Measurements from ENCODE around the gene GPR161. TPM values are rescaled to one million over a fixed set of nuclear protein-coding genes. Genes with fewer than 3 reads are reported as not detected.

Gene GPR161
- total RNA-seq (2016; rRNA removed; fragmentation: Illumina TruSeq; extraction: Trizol) (0.08 and 0.35 TPM in 2 replicates), polyA plus RNA-seq (2011; rRNA removed) (0.13 TPM in 2 replicates), polyA minus RNA-seq (2011; rRNA and poly(A)+ RNA removed; ENCODE audit: low replicate concordance) (1.1 and 15.7 TPM in 2 replicates), Bru-seq, nascent RNA (percentile 26 among the genes with signal in this experiment), BruChase-seq, experiment 1, labeled RNA remaining after a 6-hour chase (percentile 23 among the genes with signal in this experiment), BruChase-seq, experiment 2, labeled RNA remaining after a 2-hour chase (percentile 24 among the genes with signal in this experiment)
- 0.30 and 0.35 TPM in 2 replicates for total RNA-seq (2016; cell fraction: cytosol; rRNA removed; fragmentation: Illumina TruSeq; extraction: Trizol; ENCODE audit: low read depth)
- 0.09 and 0.15 TPM in 2 replicates for total RNA-seq (2016; cell fraction: insoluble cytoplasmic fraction; rRNA removed; fragmentation: Illumina TruSeq; extraction: Trizol)
- total RNA-seq (2016; cell fraction: membrane; rRNA removed; fragmentation: Illumina TruSeq; extraction: Trizol) = 0.22 and 0.28 TPM in 2 replicates
- 0.06 and 0.19 TPM in 2 replicates for total RNA-seq (2016; cell fraction: nucleus; rRNA removed; fragmentation: Illumina TruSeq; extraction: Trizol)
- 0.12 TPM in 2 replicates for polyA plus RNA-seq (2011; cell fraction: cytosol; rRNA removed)
- polyA plus RNA-seq (2011; cell fraction: nucleus; rRNA removed) = 0.08 and 0.23 TPM in 2 replicates
- polyA plus RNA-seq (2012) = 0.09 and 0.11 TPM in 2 replicates
- polyA plus RNA-seq (2016; cell fraction: cytosol; fragmentation: Illumina TruSeq; extraction: Trizol; ENCODE audit: low read depth) = 0.26 TPM in 2 replicates
- polyA plus RNA-seq (2016; cell fraction: insoluble cytoplasmic fraction; fragmentation: Illumina TruSeq; extraction: Trizol; ENCODE audit: low read depth) = 0.08 and 0.23 TPM in 2 replicates
- 0.13 and 0.23 TPM in 2 replicates for polyA plus RNA-seq (2016; cell fraction: membrane; fragmentation: Illumina TruSeq; extraction: Trizol; ENCODE audit: low read depth)
- polyA plus RNA-seq (2016; cell fraction: nucleus; fragmentation: Illumina TruSeq; extraction: Trizol; ENCODE audit: insufficient read depth, low read depth) = 0.21 and 0.25 TPM in 2 replicates
- polyA minus RNA-seq (2011; cell fraction: cytosol; rRNA and poly(A)+ RNA removed) = 0.59 TPM in 1 of 2 replicates, not detected in the other
- polyA minus RNA-seq (2011; cell fraction: nucleus; rRNA and poly(A)+ RNA removed) = 0.26 and 0.37 TPM in 2 replicates
- long read RNA-seq, experiment 1 = 0 reads
- long read RNA-seq, experiment 2 = 0 reads

DNA sequence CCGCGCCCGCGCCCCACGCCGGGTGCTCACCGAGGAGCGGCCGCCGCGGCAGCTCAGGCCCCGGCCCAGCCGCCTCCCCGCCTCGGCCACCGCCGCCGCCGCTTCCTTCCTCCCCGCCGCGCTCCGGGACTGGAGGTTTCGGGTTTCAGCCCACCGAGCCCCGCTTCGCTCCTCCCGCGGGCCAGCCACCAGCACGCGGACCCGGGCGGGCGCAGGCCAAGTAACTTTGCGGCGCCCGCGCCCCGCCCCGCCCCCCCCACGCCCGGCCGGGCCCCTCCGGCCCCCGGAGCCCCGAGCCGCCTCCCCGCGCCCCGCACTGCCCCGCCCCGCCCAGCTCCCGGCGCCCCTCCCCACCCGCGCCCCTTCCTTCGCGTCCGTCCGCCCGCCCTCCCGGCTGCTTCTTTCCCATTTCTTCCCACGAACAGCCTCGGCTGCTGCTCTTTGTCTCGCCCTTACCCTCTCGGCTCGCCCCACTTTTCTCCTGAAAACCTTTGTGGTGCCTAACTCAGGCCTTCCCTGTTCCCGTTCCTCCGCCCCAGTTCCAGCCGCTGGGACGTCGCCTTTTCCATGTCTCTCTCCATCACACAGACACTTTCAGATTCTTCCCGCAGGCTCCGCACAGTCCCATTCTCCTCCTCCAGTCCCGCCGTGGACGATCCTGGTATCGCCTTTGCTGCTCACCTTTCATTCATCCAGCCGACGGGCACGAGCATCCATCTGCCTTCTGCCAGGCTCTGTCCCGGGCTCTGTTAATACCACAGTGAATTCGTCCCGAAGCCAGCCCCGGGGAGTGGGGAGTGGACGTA, at the start of gene GPR161:
Gene GPR161, minus strand, starts transcription at position 222 of the 806 bp plus-strand sequence. CDS start 32,080 bp downstream, outside the sequence.
- Histone ChIP-seq H3K9ac (ENCODE audit: insufficient read depth, low read depth, low read length) (no peak within 1 kb of the TSS), H3K79me2 (ENCODE audit: insufficient read depth, low read length) (no peaks in the 10 kb centered on the region), H2AFZ (ENCODE audit: low read length) (peak within 1 kb of the TSS; percentile 31), H3K4me2 (ENCODE audit: low read depth, low read length) (peak within 1 kb of the TSS; percentile 88), H3K27me3 (ENCODE audit: control insufficient read depth in 1 of 2, insufficient read depth in 2 of 2, low read length in 2 of 2) (peaks cover 0 to 34% of the 10 kb centered on the region in 2 experiments; a peak in 4 of 5 replicates), H3K27ac (ENCODE audit: extremely low read length, insufficient read depth, low read length) (no peak within 1 kb of the TSS), H3K4me3 (replicated peaks in 1 of 3; ENCODE audit: insufficient read depth in 1 of 3, low read depth in 2 of 3, low read length in 3 of 3) (peak within 1 kb of the TSS; percentile 57 to 71 (median 64)), H3K9me3 (ENCODE audit: low read length) (no peaks in the 10 kb centered on the region), H4K20me1 (ENCODE audit: insufficient read depth, low read length) (no peaks in the 10 kb centered on the region), H3K36me3 (replicated peaks in 1 of 2; ENCODE audit: control insufficient read depth in 1 of 2, insufficient read depth in 2 of 2, low read length in 2 of 2) (no peaks in the 10 kb centered on the region), H3K4me1 (ENCODE audit: insufficient read depth, low read length) (peaks cover 16% of the 10 kb centered on the region)
- peak; percentile 13; the same call in 1 of the 2 replicates for TF ChIP-seq HDAC2 (CRISPR knock-in tag; IDR thresholded peaks at IDR 0.05)
- peak; percentile 27; the same call in 1 of the 2 replicates for TF ChIP-seq ZNF777 (CRISPR knock-in tag; IDR thresholded peaks at IDR 0.05)
- no peak for TF ChIP-seq KLF11 (CRISPR knock-in tag; IDR thresholded peaks at IDR 0.05)
- TF ChIP-seq SKIL (CRISPR knock-in tag; IDR thresholded peaks at IDR 0.05; ENCODE audit: borderline replicate concordance) = no peak
- TF ChIP-seq MTA1 (CRISPR knock-in tag; IDR thresholded peaks at IDR 0.05; ENCODE audit: borderline replicate concordance) = 0 out of 2 replicates have a peak, but pooled peaks have one; percentile 16
- peak; percentile 21 for TF ChIP-seq HNRNPLL (IDR thresholded peaks at IDR 0.05; ENCODE audit: low read depth, low read length, poor library complexity, severe bottlenecking)
- TF ChIP-seq ARNT2 (CRISPR knock-in tag; IDR thresholded peaks at IDR 0.05; ENCODE audit: low read depth) = 0 out of 2 replicates have a peak, but pooled peaks have one; percentile 6
- peak; percentile 35; the same call in 1 of the 2 replicates for TF ChIP-seq UBTF (CRISPR knock-in tag; IDR thresholded peaks at IDR 0.05)
- no peak for TF ChIP-seq ZNF30 (CRISPR knock-in tag; IDR thresholded peaks at IDR 0.05)
- TF ChIP-seq SALL1 (CRISPR knock-in tag; IDR thresholded peaks at IDR 0.05) = peak; percentile 19; the same call in 1 of the 2 replicates
- no TSS peak for BruUV-seq (replicated peaks)
- WGBS (ENCODE audit: low lambda C conversion rate) = 2% methylated on average over 45 of the region's 86 CpGs
- no peak for DNase-seq (ENCODE audit: low spot score)
- no peak for FAIRE-seq
- in situ Hi-C loops (cut with HindIII; ENCODE audit: extremely low pct_ligation_motif_present, low pct_unique_long_range_greater_than_20kb) = no loop called here
- ChIA-PET CTCF (ENCODE audit: low intra/inter-chr PET ratio, low total read pairs) (interaction anchor here (1.4 kb wide), 1 partner anchor 9 kb away, joined by 3 read pairs; no protein-coding TSS in a partner anchor), POLR2A (no interaction called here)
- intact Hi-C loops (cut with micrococcal nuclease; ENCODE audit: unreplicated experiment) = no loop called here
- peak; percentile 73 for ATAC-seq
